HG03064 (cell line): Measurements from ENCODE around the gene LY6G6C.
"Not testable (repeated sequence)": the region's sequence is repeated elsewhere in the genome, so short reads cannot be mapped to it uniquely, and the experiment has no call there.

Experiments used
- ATAC-seq: cut with Tn5 transposase; IDR thresholded peaks from one replicate; pipeline ENCODE4 v1.9.1; 2021; ENCODE audit warnings: low read depth; ENCODE audit not compliant: unreplicated experiment

The LY6G6C gene

DNA sequence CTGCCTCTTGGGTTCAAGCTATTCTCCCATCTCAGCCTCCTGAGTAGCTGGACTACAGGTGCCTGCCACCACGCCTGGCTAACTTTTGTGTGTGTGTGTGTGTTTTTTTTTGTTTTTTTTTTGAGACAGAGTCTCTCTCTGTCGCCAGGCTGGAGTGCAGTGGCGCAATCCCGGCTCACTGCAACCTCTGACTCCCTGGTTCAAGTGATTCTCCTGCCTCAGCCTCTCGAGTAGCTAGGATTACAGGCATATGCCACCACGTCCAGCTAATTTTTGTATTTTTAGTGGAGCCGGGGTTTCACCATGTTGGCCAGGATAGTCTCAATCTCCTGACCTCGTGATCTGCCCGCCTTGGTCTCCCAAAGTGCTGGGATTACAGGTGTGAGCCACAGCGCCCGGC lies 12.4 kb downstream of the LY6G6C start:
- not testable (repeated sequence) for ATAC-seq

DNA sequence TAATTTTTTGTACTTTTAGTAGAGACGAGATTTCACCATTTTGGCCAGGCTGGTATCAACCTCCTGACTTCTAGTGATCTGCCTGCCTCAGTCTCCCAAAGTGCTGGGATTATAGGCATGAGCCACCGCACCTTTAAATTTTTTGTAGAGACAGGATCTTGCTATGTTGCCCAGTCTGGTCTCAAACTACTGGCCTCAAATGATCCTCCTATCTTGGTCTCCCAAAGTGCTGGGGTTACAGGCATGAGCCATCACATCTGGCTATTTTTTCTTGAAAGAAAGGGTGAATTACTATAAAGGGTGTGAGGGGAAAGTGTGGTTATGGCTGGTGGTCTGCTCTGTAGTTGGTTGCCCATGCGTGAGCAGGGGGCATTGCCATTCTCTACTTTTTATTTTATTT lies 13.3 kb downstream of the LY6G6C start:
- no peak for ATAC-seq

DNA sequence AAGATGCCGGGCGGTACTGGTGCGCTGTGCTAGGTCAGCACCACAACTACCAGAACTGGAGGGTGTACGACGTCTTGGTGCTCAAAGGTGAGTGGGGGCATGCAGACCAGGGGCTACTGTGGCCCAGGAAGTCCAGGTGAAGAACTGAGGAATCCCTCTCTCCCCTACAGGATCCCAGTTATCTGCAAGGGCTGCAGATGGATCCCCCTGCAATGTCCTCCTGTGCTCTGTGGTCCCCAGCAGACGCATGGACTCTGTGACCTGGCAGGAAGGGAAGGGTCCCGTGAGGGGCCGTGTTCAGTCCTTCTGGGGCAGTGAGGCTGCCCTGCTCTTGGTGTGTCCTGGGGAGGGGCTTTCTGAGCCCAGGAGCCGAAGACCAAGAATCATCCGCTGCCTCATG lies 13.8 kb downstream of the LY6G6C start:
- ATAC-seq: no peak

DNA sequence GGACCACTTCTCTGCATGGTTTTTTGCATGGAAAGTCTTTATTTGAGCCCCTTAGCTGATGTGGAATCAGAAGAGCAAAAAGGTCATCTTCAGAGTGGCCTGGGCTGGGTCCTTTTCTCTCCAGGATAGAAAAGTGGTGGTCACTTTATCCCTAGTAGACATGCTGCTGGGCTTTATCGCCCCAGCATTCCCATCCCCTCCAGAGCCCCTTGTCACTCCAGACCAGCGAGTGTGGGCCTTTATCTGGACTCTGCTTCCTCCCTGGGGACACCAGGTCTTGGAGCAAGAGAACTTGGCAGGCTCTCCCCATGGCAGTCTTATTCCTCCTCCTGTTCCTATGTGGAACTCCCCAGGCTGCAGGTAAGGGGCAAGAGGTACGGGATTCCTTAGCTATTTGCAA lies 14.9 kb downstream of the LY6G6C start, which contains the start of gene LY6G6F:
LY6G6F (plus strand) TSS at position 268 of the 400 bp plus-strand sequence; CDS start at position 309, 41 bp downstream.
- no peak for ATAC-seq

DNA sequence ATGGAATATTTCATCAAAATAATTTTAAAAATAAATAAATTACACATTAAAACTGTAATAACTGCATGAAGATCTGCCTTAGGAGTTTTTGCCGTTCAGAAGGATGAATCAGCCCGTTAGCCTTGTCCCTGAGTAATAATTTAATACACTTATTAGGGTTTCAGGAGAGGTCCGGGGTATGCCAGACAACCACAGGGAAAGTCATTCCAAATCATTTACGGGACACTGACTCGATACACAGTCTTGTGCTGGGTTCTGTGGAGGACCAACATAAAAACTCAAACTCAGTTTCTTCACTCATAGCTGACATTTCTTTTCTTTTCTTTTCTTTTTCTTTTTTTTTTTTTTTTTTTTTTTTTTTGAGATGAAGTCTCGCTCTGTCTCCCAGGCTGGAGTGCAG lies 15.6 kb downstream of the LY6G6C start:
- no peak for ATAC-seq

DNA sequence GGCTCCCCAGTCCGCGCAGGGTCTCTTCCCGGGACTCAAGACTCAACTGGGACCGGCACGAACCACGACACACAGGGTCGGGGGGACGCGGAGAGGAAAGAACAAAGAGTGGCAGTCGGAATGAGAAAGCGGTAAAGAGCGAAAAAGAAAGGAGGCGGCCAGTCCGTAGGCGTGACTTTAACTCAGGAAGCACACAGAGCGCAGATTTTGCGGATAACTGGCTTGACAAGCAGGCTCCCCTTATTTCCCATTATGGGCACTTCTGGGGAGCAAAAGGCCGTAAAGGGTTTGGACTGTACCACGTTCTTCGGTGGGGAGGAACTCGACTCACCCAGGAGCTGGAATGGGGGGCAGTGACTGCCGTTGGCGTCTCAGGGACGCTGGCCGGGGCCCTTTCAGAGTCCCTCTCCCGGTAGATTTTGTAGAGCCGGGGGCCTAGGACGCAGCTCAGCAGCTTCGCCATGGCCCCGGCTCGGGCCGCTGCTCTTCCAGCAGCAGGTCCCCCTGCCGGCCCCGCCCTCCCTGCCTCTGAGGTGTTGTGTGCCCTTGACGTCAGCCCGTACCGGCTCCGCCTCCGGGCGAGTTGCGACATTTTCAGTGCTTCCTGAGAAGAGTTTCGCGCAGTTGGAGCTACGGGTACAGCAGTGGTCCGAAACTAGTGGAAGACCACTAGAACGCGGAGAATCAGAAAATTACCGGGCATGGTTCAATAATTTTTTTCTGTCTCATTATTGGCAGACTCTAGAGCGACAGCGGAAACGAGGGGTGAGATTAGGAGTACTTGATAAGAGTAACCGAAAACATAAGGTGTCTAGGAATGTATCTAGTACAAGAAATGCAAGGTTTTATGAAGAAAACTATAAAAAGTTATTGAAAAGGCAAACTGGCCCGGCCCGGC lies 18.5 kb downstream of the LY6G6C start, which contains the start of gene ABHD16A:
ABHD16A (minus strand) TSS at position 506 of the 898 bp plus-strand sequence; CDS start at position 463, 43 bp downstream.
- ATAC-seq: peak; percentile 80

DNA sequence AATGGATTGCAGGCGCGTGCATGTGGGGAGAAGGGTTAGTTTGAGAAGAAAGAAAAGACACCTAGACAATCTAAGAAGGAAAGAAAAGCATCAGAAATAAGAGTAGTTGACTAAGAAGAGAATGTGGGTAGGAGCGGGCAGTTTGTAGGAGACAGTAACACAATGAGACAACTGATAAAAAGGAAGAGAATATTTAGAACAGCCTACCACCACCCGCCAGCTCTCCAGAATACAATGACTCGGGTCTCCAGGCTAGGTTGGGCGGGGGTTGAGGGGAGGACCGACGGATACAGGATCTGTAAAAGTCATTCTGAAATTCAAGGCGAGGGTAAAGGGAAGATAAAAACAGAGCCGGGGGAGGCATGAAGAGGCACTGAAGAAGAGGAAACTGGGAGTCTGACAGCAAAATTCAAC lies 19.1 kb downstream of the LY6G6C start:
- no peak for ATAC-seq

DNA sequence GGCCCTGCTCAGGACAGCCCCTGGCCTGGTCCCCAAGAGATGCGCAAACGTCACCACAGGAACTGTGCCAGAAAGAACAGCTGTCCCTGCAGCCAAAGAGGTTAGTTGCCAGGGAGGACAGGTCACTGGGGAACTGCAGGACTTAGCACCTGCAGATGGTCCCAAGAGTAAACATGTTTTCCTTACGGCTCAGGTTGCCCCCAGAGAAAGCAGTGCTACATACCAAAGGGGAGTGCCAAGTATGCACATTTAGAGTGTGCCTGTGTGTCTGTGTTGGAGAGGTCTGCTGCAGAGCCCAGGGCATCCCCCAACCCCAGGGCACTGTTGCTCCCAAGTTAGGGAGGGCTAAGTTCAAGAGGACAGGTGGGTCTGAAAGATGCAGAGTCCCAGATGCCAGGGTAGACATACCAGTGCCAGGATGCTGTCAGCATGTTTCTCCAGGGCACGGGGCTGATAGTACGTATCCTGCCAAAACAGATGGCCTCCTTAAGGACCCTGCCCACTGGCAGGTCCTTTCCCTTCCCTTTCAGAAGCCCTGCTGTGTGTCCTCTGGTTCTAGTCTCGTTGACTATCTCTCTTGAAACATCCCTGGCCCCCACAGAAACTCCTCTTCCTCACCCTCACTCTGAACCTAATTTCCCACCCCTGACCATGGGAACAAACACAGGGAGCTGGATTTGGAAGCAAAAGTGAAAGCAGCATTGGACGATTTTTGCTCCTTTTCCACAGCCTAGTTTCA lies 19.7 kb downstream of the LY6G6C start:
- ATAC-seq: no peak

DNA sequence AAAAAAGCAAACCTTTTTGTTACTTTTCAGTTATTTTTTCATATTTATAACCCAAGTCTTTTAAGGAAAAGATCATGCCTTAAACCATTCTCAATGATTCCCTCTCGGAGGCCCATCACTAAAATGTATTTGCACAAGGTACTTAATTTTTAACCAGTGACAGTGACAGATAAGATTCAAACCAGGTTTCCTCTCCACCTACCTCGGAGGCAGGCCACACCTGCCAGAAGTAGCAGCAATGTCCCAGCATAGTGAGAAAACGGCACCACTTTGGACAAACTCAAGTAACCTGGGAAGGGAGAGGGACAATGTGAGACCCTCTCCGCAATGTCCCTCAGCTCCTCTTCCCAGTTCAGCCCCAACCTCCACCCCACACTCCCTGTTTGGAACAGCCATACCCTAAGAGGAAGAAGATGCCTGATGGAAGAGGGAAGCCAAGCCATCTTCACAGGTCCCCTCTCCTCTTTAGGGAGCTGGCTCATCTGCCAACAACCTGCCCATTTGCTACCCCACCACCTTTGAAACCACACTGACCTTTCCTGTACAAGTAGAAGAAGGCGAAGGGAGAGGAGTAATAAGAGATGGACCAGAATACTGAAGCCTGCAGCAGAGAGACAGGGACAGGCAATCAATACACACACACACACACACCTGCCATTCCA lies 20.7 kb downstream of the LY6G6C start:
- no peak for ATAC-seq

DNA sequence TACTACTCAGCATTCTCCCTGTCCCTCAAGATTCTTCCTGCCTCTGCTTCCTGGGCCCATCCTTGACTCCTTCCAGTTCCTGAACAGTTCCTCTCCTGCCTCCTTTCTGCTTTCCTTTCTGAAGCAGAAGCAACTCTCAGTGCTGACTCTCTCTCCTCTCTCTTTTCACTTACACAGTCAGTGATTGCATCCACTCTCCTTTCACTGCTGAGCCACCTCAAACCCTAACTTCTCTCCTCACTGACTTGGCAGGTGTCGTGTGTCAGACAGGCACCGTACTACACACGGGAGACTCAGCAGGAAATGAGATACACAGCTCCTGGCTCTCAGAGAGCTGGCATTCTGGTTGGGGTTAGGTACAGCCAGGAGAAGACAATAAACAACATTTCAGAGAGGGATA lies 24.0 kb downstream of the LY6G6C start:
- ATAC-seq: no peak

DNA sequence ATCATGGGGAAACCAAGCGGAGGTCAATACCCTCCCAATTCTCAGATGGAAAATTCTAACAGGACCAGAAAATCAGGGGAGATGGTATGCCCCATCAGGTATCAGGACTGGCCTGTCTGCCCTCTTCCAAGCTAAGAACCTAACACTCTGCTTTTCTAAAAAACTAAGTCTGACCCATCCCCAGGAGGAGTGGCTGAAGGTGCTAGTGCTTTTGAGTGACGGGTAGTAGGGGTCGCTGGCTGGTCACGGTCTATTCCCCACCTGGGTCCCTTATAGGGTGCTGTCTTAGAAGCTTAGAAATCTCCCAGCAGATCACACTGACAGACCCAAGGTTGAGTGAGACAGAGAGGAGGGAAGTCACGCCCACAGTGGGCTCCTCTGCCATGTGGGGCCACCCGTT lies 28.0 kb downstream of the LY6G6C start:
- no peak for ATAC-seq

DNA sequence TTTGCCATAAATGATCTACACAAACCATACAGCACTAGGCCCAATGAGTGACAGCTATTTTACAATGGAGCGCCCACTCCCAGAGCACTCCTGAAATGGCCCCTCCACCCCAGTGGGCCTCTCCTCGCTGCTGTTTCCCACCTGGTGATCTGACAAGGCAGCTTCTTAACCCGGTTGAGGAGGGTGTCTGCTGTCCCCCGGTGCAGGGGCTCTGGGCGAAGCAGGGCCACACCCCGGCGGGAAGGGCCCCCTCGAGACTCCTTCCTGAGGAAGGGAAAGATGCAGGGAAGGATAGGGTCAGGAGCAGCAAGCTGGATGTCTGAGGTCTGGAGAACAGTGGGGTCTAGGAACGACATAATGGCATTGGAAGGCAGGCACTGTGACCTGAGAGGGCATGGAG lies 28.7 kb downstream of the LY6G6C start:
- ATAC-seq: no peak

DNA sequence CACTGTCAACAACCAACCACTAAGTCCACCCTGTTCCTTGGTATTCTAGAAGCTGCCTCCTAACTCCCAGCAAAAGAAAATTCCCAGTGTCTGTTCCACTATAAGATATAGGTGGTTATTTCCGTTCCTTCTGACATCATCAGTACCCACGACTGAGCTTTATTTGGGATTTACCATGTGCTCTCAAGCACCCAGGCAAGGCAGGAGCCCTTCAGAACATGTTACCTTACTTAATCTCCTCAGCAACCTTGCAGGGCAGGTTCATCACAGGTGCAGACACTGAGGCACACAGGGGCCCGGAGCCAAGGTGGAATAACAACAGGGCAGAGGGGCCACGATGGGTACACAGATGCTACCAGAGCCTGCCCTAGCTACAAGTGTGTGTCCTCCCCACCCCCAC lies 29.2 kb downstream of the LY6G6C start:
- no peak for ATAC-seq

DNA sequence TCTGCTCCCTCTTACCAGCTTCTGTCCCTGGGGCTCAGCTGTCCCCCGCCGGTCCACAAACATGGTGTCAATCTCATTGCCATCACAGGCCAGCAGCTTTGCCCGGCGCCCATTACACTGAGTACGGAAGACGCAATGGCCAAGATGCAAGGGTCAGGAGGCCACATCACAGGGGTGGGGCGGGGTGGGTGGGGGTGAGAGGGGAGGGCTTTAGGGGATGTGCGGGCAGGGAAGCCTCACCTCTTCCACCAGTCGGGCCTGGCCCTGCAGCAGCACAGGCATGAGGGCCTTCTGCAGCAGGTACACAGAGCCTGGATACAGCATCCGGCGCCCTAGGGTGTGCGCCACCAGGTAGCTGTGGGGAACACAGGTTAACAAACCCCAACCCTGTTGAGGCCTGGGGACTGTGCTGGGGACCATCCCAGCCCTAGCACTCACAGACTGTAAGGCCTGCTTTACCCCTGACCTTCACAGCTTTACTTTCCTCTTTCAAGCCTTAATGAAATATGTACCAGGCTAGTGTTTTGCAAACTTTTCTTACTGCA lies 29.9 kb downstream of the LY6G6C start:
- ATAC-seq: no peak

DNA sequence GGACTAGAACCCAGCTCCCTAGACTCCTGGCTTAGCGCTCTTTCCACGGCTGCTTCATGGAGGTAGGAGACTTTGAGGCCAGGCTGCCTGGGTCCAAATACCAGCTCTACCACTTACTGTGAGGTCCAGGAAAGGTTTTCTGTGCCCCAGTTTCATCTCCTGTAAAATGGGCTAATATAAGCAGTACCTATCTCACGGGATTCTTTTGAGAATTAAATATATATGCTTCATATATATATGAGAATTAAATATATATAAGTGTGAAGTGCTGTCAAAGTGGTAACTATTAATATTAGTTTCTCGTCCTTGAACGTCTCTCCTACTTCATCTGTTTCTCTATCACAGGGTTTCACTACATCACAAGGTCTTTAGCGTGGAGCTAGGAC lies 30.5 kb downstream of the LY6G6C start:
- no peak for ATAC-seq

DNA sequence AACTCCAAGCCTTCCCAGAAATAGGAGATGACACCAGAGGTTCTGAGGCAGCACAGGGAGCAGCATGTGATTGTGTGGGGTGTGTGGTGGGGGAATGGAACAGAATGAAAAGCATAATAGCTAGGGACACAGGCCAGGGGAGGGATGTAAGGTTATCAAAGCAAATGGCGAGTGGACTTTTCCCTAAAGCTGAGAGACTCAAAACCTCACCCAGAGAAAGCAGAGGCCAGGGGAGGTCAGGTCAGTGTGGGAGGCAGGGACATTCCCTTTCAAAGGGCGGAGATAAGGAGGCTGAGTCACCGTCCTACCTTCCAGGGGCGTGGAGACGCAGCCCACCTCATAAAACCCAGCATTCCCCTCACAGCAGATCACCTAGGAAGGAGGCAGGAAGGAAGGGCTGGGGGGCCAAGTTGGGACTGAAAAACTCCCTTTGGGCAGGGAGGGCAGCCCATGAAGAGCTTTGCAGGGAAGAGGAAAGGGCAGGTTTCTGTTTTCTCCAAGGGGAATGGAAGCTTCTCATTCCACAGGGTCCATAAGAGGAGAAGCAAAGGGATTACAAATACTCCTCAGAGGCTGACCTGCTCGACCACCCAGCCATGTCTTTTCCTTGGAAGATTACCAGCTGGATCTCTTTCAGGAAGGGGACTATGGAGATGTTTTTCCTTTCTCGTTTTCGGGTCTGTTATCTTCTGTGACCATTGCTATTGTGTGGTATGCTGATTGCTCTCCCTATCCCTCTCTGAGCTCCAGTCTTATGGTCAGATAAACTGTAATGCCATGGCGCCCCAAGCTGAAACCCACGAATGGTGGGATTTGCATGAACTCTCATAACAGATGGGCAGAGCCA lies 31.1 kb downstream of the LY6G6C start:
- no peak for ATAC-seq

DNA sequence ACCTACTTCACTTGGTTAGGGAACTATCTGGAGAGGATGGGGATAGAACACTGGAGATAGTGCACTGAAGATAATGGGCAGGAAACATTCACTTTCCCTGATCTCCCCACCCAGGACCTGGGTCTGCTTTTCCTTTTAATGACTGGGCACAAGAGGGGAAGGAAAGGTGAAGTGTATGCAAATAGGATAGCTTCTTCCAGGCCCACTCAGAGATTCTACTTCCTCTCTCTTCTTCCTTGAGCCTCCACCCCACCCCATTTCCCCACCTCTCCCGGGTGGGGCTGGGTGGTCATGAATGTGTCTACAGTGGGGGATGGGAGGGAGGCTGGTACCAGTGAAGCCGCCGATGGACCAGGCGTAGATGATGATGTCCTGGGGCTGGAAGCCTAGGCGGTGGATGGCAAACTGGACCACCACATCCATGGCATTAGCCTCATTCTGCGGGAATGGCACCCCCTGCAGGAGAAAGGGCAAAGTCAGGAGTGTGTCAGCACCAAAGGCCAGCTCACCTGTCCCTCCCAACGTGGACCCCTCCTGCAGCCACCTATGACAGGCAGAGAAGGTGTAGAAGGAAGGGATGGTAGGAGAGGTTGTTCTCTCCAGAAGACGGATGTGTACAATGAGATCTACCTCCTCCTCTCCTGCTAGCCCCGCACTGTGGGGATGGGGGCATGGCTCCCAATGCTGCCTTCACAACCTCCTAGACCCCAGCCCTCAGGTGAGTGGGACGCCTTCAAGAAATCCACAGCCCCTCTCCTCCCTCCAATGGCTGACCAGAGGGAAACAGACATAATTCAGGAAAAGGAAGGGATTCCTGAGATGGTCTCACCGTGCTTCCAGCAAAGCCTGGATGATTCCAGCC lies 32.1 kb downstream of the LY6G6C start:
- ATAC-seq: no peak

DNA sequence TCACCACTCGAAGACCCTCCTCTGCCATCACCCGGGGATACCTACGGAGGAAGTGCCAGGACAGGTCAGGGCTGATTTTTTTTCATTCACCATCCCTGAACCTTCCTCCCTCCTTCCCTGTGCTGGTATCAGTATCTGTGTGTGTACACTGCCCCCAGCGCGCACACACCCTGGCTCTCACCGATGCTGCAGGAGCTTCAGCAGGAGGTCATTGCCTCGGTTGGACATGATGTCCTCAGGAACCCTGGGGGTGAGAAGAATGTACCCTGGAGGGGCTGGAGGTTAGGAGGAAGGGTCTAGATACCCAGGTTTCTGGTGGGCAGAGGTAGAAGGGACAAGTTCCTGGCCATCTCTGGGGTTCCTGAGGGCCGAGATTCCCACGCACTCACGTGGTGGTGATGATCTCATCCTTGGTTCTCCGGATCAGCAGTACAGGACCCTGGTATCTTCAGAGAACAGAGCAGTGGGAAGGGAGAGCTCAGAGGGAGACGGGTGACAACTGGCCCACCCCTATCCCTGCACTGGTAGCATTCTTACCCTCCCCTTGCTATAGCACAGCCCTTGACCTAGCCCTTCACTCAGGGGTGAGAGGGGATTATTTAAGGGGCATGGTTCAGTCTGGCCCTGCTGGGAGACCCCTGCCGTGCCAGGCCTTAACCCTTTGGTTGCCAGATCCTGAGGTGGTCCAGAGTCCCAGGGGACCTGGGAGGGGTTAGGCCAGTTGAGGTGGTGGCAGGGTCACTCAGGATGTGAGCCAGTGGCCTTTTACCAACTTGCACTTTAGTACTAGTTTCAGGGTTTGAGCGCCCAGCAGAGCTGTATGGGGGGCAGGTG lies 33.5 kb downstream of the LY6G6C start:
- ATAC-seq: no peak
